ENCODE results near the gene IMPG1. TPM values are rescaled to one million over a fixed set of nuclear protein-coding genes. Genes with fewer than 3 reads are reported as not detected.

IMPG1 gene
- total RNA-seq, 1 experiment from 2014 or later = not detected

DNA sequence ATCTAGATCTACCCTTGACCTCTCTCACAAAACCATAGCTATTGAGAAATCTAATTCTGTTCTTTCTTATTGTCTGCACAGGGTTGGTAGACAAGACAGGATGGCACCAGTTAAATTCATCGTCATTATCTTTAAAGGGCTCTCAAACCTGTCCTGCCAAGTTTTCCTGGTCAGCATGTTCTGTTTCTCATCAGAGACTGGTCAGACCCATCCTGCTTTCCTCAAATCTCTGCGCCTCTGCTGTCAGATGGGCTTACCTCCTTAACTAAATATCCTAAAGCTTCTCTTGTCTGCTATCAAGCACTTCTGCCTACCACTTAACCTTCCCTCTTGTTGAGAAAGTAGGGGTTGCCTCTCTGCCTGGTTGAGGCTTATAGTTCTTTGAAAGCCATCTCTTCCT is 198.2 kb downstream of the IMPG1 start:
- BruUV-seq (replicated peaks) = no TSS peak
- DNase-seq = no peak
- Mint-ChIP-seq H3K27ac (ENCODE audit: unreplicated experiment) (no peak overlapping the region), H3K36me3 (ENCODE audit: insufficient read depth, unreplicated experiment) (peaks cover 29% of the 10 kb centered on the region), H3K27me3 (ENCODE audit: unreplicated experiment) (no peaks in the 10 kb centered on the region), H3K4me1 (ENCODE audit: low read depth, unreplicated experiment) (no peaks in the 10 kb centered on the region), H3K9me3 (ENCODE audit: low read depth, unreplicated experiment) (no peaks in the 10 kb centered on the region), H3K4me3 (ENCODE audit: low read depth, unreplicated experiment) (no peak overlapping the region)
- CTCF ChIA-PET = no interaction called here
- TF ChIP-seq, protein P1, sequence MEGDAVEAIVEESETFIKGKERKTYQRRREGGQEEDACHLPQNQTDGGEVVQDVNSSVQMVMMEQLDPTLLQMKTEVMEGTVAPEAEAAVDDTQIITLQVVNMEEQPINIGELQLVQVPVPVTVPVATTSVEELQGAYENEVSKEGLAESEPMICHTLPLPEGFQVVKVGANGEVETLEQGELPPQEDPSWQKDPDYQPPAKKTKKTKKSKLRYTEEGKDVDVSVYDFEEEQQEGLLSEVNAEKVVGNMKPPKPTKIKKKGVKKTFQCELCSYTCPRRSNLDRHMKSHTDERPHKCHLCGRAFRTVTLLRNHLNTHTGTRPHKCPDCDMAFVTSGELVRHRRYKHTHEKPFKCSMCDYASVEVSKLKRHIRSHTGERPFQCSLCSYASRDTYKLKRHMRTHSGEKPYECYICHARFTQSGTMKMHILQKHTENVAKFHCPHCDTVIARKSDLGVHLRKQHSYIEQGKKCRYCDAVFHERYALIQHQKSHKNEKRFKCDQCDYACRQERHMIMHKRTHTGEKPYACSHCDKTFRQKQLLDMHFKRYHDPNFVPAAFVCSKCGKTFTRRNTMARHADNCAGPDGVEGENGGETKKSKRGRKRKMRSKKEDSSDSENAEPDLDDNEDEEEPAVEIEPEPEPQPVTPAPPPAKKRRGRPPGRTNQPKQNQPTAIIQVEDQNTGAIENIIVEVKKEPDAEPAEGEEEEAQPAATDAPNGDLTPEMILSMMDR (IDR thresholded peaks at IDR 0.05; ENCODE audit: unreplicated experiment) = no peak
- intact Hi-C loops (cut with micrococcal nuclease; ENCODE audit: unreplicated experiment) = no loop called here
